GM12878 (cell line): ENCODE measurements around the gene SLC45A2. TPM values are rescaled to one million over a fixed set of nuclear protein-coding genes. Genes with fewer than 3 reads are reported as not detected.

Experiments
- ATAC-seq: fragments of 200-7000 bp; cut with Tn5 transposase; 3 replicates; pipeline ENCODE4 v1.9.1; 2020; ENCODE audit warnings: mild to moderate bottlenecking, moderate library complexity
- BruUV-seq: library from RNA; stranded (reverse); fragments of 400-500 nt; replicated peaks from 2 replicates; lab custom pipeline; 2021; lab: Mats Ljungman, UMichigan
- CTCF ChIA-PET: fragments of 300-600 bp; sonication (Branson Sonifier 250); formaldehyde crosslinking; extraction: SDS; loops from one replicate; lab custom pipeline; 2021; ENCODE audit warnings: inconsistent platforms; lab: Yijun Ruan, JAX
- POLR2A ChIA-PET: fragments of 350-600 bp; formaldehyde crosslinking; extraction: SDS; loops from one replicate; lab custom pipeline; 2021; ENCODE audit warnings: inconsistent platforms; lab: Charles Lee
- RAD21 ChIA-PET: fragments of 300-600 bp; sonication (Branson Sonifier 250); formaldehyde crosslinking; loops from one replicate; lab custom pipeline; 2023; ENCODE audit warnings: antibody characterized with exemption; ENCODE audit not compliant: unreplicated experiment; lab: Charles Lee
- SMC1A ChIA-PET: fragments of 300-600 bp; sonication (Branson Sonifier 250); formaldehyde crosslinking; loops from one replicate; lab custom pipeline; 2023; ENCODE audit not compliant: unreplicated experiment, uncharacterized antibody; lab: Charles Lee
- DNase-seq: peaks from one replicate; pipeline ENCODE4 v3.0.0-alpha.2; 2011; ENCODE audit warnings: low read depth, low spot score
- FAIRE-seq: peaks from 3 replicates; lab custom pipeline; 2011; peaks lifted over from hg19 to GRCh38; lab: Jason Lieb, UNC
- H2AFZ ChIP-seq: 2 replicates; pipeline ENCODE4 v1.6.0; 2011; ENCODE audit warnings: low read depth, low read length, control low read depth; ENCODE audit not compliant: control insufficient read depth
- H3K27ac ChIP-seq: 2 replicates; pipeline ENCODE4 v1.5.1; 2011; ENCODE audit warnings: control low read depth; ENCODE audit not compliant: control insufficient read depth, insufficient read depth
- H3K27me3 ChIP-seq, 2 experiments: replicated peaks in 1 of 2; 2 replicates each; pipeline versions ENCODE4 v1.6.0 to v1.6.1; 2011; ENCODE audit warnings: low read length in 1 of 2; ENCODE audit not compliant: control insufficient read depth in 2 of 2, insufficient read depth in 2 of 2
- H3K36me3 ChIP-seq, 2 experiments: 2 replicates each; pipeline ENCODE4 v1.5.1; 2011; ENCODE audit warnings: low read length in 1 of 2; ENCODE audit not compliant: control insufficient read depth in 2 of 2, insufficient read depth in 2 of 2
- H3K4me1 ChIP-seq: 2 replicates; pipeline ENCODE4 v1.6.1; 2011; ENCODE audit warnings: mild to moderate bottlenecking, low read length, moderate library complexity, mixed read lengths; ENCODE audit not compliant: control insufficient read depth, insufficient read depth
- H3K4me2 ChIP-seq: 2 replicates; pipeline ENCODE4 v1.6.0; 2011; ENCODE audit warnings: control low read depth; ENCODE audit not compliant: control insufficient read depth, insufficient read depth
- H3K4me3 ChIP-seq: fragments of 200-600 bp; sonication (generic); 2 replicates; pipeline ENCODE4 v1.5.1; 2016
- H3K79me2 ChIP-seq: 2 replicates; pipeline ENCODE4 v1.6.0; 2011; ENCODE audit warnings: low read length; ENCODE audit not compliant: control insufficient read depth, insufficient read depth
- H3K9ac ChIP-seq: 2 replicates; pipeline ENCODE4 v1.8.0; 2011; ENCODE audit warnings: low read length, control low read depth, mixed read lengths; ENCODE audit not compliant: control insufficient read depth, insufficient read depth
- H3K9me3 ChIP-seq: replicated peaks from 3 replicates; pipeline ENCODE4 v1.5.1; 2011; ENCODE audit warnings: mild to moderate bottlenecking, low read length; ENCODE audit not compliant: control insufficient read depth, insufficient read depth
- H4K20me1 ChIP-seq: 2 replicates; pipeline ENCODE4 v1.6.0; 2011; ENCODE audit not compliant: control insufficient read depth, insufficient read depth
- CBX5 ChIP-seq: sonication (generic); IDR thresholded peaks from 2 replicates; pipeline ENCODE4 v1.6.1; 2016; ENCODE audit warnings: low read depth, moderate library complexity, mild to moderate bottlenecking, inconsistent platforms
- CEBPZ ChIP-seq: fragments of 150-350 bp; IDR thresholded peaks from 2 replicates; pipeline ENCODE4 v1.6.1; 2016; ENCODE audit warnings: low read depth, low read length
- CHD1 ChIP-seq: IDR thresholded peaks from 2 replicates; pipeline ENCODE4 v1.6.1; 2012; ENCODE audit warnings: low read depth, low read length, improper control_type of control experiment
- CTCF ChIP-seq, 3 experiments: IDR thresholded peaks in 2 of 3; conservative IDR thresholded peaks in 1 of 3; 2 replicates each; pipeline ENCODE4 v1.5.1; 2011; ENCODE audit warnings: low read depth in 3 of 3, low read length in 3 of 3, mild to moderate bottlenecking in 3 of 3, control low read depth in 2 of 3, moderate library complexity in 2 of 3, inconsistent platforms in 1 of 3, mixed read lengths in 1 of 3; ENCODE audit not compliant: control insufficient read depth in 2 of 3, insufficient read depth in 1 of 3; ENCODE audit errors: extremely low read depth in 1 of 3
- EED ChIP-seq: sonication (generic); IDR thresholded peaks from 2 replicates; pipeline ENCODE4 v1.6.1; 2016; ENCODE audit warnings: antibody characterized with exemption, low read depth
- IKZF1 ChIP-seq: fragments of 450-650 bp; conservative IDR thresholded peaks from 2 replicates; pipeline ENCODE4 v1.6.1; 2017; ENCODE audit warnings: antibody characterized with exemption, mild to moderate bottlenecking
- MTA2 ChIP-seq: fragments of 450-650 bp; IDR thresholded peaks from 2 replicates; pipeline ENCODE4 v1.6.1; 2016; ENCODE audit warnings: low read depth, mild to moderate bottlenecking, moderate library complexity
- MYB ChIP-seq: fragments of 150-350 bp; IDR thresholded peaks from 2 replicates; pipeline ENCODE4 v1.6.1; 2014; ENCODE audit warnings: mild to moderate bottlenecking, low read depth, low read length, borderline replicate concordance
- NFIC ChIP-seq: IDR thresholded peaks from 2 replicates; pipeline ENCODE4 v1.6.1; 2012; ENCODE audit warnings: low read depth, mild to moderate bottlenecking, inconsistent platforms, low read length, moderate library complexity
- NKRF ChIP-seq: fragments of 450-650 bp; conservative IDR thresholded peaks from 2 replicates; pipeline ENCODE4 v1.6.1; 2017; ENCODE audit warnings: mild to moderate bottlenecking, moderate library complexity
- RUNX3 ChIP-seq: IDR thresholded peaks from 2 replicates; pipeline ENCODE4 v1.6.1; 2012; ENCODE audit warnings: low read length, inconsistent platforms
- SMC3 ChIP-seq: IDR thresholded peaks from 2 replicates; pipeline ENCODE4 v1.6.1; 2011; ENCODE audit warnings: low read length, improper control_type of control experiment, borderline replicate concordance
- TCF3 ChIP-seq: IDR thresholded peaks from 2 replicates; pipeline ENCODE4 v1.6.1; 2012; ENCODE audit warnings: low read depth, mild to moderate bottlenecking, low read length, borderline replicate concordance; ENCODE audit not compliant: insufficient read depth
- whole genome bisulfite sequencing: methylation state at CpG from one replicate; pipeline ENCODE4 v1.1.6; 2016; ENCODE audit warnings: low lambda C conversion rate; ENCODE audit not compliant: insufficient replicate concordance, insufficient coverage; ENCODE audit errors: missing lambda C conversion rate; 5-methylcytosine and 5-hydroxymethylcytosine counted together
- in situ Hi-C: fragments of 300-500 bp; cut with MboI; formaldehyde crosslinking; loops from 9 replicates; pipeline ENCODE4 v1.14.3; 2018; ENCODE audit warnings: mixed read lengths
- intact Hi-C: fragments of 100-400 bp; cut with micrococcal nuclease; formaldehyde crosslinking; loops from one replicate; pipeline ENCODE4 v1.14.2; 2022; ENCODE audit not compliant: unreplicated experiment
- polyA plus RNA-seq, 11 experiments: library from polyadenylated mRNA; depleted of rRNA in 4 of 11; unstranded in 6 of 11; stranded (reverse) in 5 of 11; fragments of >200 nt; fragmentation: Nextera tagmentation in 4 of 11; fragmentation: Illumina TruSeq in 1 of 11; extraction: Ambion mirVana in 4 of 11; extraction: Trizol in 1 of 11; gene quantifications; 1 replicate in 1 of 11; 2 replicates in 10 of 11; pipeline versions ENCODE4 v1.2.1 to v1.2.3, GENCODE V29; 2011 to 2016; ENCODE audit warnings: inconsistent platforms in 2 of 11, missing spikeins in 2 of 11, low read depth in 1 of 11
- total RNA-seq, 4 experiments: library from RNA; depleted of rRNA in 3 of 4; stranded (reverse); fragments of >200 nt in 3 of 4; fragmentation: Illumina TruSeq in 1 of 4; extraction: Trizol in 1 of 4; gene quantifications; 2 replicates each; pipeline versions ENCODE4 v1.2.1 to v1.2.3, GENCODE V29; 2013 to 2021

The SLC45A2 gene
- total and polyA plus RNA-seq, 10 of the 15 experiments (the other 5 are each of a cell fraction or from before 2014, with no cell fraction given), result 0.06 to 0.07 TPM; not detected in 8

GRCh38 chr5:34022121-34022705, 37.7 kb upstream of the SLC45A2 start:
- Histone ChIP-seq H3K9me3 (no peaks in the 10 kb centered on the region), H3K27me3 (no peaks in the 10 kb centered on the region), H3K4me2 (peak overlapping the region; percentile 13; the same call in 1 of the 2 replicates), H3K27ac (peak overlapping the region; percentile 48), H3K4me3 (no peak overlapping the region), H2AFZ (peak overlapping the region; percentile 45), H3K9ac (no peak overlapping the region), H3K4me1 (peaks cover 6% of the 10 kb centered on the region; the same call in 1 of the 2 replicates), H3K36me3 (no peaks in the 10 kb centered on the region), H4K20me1 (no peaks in the 10 kb centered on the region), H3K79me2 (no peaks in the 10 kb centered on the region)
- ChIA-PET RAD21 (interaction anchor here (1.3 kb wide), 2 partner anchors 14 to 24 kb away, joined by 3 read pairs; partner anchors contain the start of gene AMACR), SMC1A (interaction anchor here (0.7 to 2.4 kb wide), 6 partner anchors 9 to 52 kb away, joined by 3 to 5 read pairs (median 4); no protein-coding TSS in a partner anchor), CTCF (interaction anchor here (0.6 to 1.8 kb wide), 4 partner anchors 10 to 1392 kb away, joined by 3 to 5 read pairs (median 4); no protein-coding TSS in a partner anchor), POLR2A (interaction anchor here (0.6 to 1.4 kb wide), 3 partner anchors 13 to 16 kb away, joined by 3 to 7 read pairs (median 3); no protein-coding TSS in a partner anchor)
- in situ Hi-C loops, result loop anchor here (25.0 kb wide), 1 partner anchor 890 kb away; the partner anchor contains the start of genes BRIX1 and RAD1
- no TSS peak for BruUV-seq
- 0% methylated on average over 2 of the region's 2 CpGs for WGBS
- no peak for TF ChIP-seq CBX5
- TF ChIP-seq NKRF, result no peak
- no peak for TF ChIP-seq MTA2
- no peak for TF ChIP-seq CTCF (IDR thresholded peaks at IDR 0.05 in 2 of 3, conservative IDR thresholded peaks at IDR 0.05 in 1 of 3; ENCODE audit: control insufficient read depth in 2 of 3, extremely low read depth in 1 of 3, insufficient read depth in 1 of 3, low read depth in 3 of 3, low read length in 3 of 3)
- no peak for TF ChIP-seq SMC3
- peak; percentile 19; the same call in 1 of the 2 replicates for TF ChIP-seq NFIC
- TF ChIP-seq TCF3, result no peak
- TF ChIP-seq IKZF1, result no peak
- TF ChIP-seq RUNX3, result peak; percentile 50
- no peak for TF ChIP-seq CEBPZ
- 0 out of 2 replicates have a peak, but pooled peaks have one; percentile 32 for TF ChIP-seq EED
- TF ChIP-seq CHD1, result no peak
- no peak for TF ChIP-seq MYB
- DNase-seq, result no peak
- ATAC-seq, result peak; percentile 93
- intact Hi-C loops, result no loop called here
- peak; percentile 87 for FAIRE-seq
